ENCODE measurements around the gene DGKD. TPM values are rescaled to one million over a fixed set of nuclear protein-coding genes. Genes with fewer than 3 reads are reported as not detected.
A peak's percentile ranks its signal among the peaks of the same experiment; 100 is the strongest.

DGKD gene
- total RNA-seq, 1 experiment from 2014 or later, result 105 TPM

DNA sequence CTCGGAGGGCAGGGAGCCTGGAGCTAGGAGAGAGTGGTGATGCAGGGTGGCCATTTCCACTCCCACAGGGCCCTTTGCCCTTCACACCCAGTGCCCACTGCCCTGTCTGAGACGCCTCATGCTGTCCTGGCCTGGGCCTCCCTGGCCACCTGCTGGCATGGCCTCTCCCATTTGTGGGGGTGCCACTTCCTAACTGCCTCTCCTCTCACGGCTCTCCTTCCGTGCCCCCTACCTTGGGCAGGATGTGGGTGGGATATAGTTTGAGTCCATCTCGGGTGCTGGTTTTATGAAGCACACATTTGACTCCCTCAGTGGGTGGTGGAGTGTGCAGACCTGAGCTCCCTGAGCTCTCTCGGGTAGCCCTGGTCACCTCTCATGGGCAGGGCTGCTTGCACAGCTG lies 46.0 kb downstream of the DGKD start:
- no peak overlapping the region for H3K4me3 ChIP-seq (ENCODE audit: low read depth, low read length)
- no peak overlapping the region for H3K4me3 Mint-ChIP-seq (ENCODE audit: unreplicated experiment)
- no peak for DNase-seq
- intact Hi-C loops (cut with micrococcal nuclease; ENCODE audit: unreplicated experiment), result no loop called here
- ChIA-PET POLR2A (no interaction called here), CTCF (no interaction called here)
- H3K4me1 Mint-ChIP-seq (ENCODE audit: low read depth, unreplicated experiment), result peaks cover 16% of the 10 kb centered on the region
- H3K9me3 ChIP-seq, result no peaks in the 10 kb centered on the region
- peaks cover 66% of the 10 kb centered on the region for H3K36me3 Mint-ChIP-seq (ENCODE audit: insufficient read depth, unreplicated experiment)
- H3K27ac Mint-ChIP-seq (ENCODE audit: unreplicated experiment), result no peak overlapping the region
- no TSS peak for BruUV-seq (replicated peaks)
- no peaks in the 10 kb centered on the region for H3K36me3 ChIP-seq (ENCODE audit: control insufficient read depth, insufficient read depth, low read length)
- no peaks in the 10 kb centered on the region for H3K4me1 ChIP-seq
- no peaks in the 10 kb centered on the region for H3K27me3 Mint-ChIP-seq (ENCODE audit: insufficient read depth, unreplicated experiment)
- TF ChIP-seq, protein P1, sequence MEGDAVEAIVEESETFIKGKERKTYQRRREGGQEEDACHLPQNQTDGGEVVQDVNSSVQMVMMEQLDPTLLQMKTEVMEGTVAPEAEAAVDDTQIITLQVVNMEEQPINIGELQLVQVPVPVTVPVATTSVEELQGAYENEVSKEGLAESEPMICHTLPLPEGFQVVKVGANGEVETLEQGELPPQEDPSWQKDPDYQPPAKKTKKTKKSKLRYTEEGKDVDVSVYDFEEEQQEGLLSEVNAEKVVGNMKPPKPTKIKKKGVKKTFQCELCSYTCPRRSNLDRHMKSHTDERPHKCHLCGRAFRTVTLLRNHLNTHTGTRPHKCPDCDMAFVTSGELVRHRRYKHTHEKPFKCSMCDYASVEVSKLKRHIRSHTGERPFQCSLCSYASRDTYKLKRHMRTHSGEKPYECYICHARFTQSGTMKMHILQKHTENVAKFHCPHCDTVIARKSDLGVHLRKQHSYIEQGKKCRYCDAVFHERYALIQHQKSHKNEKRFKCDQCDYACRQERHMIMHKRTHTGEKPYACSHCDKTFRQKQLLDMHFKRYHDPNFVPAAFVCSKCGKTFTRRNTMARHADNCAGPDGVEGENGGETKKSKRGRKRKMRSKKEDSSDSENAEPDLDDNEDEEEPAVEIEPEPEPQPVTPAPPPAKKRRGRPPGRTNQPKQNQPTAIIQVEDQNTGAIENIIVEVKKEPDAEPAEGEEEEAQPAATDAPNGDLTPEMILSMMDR (IDR thresholded peaks at IDR 0.05; ENCODE audit: insufficient read depth in 1 of 2, low read depth in 1 of 2, low read length in 1 of 2, severe bottlenecking in 1 of 2, unreplicated experiment in 1 of 2), result no peak
- no peaks in the 10 kb centered on the region for H3K9me3 Mint-ChIP-seq (ENCODE audit: unreplicated experiment)
- H3K27me3 ChIP-seq (replicated peaks; ENCODE audit: control insufficient read depth, insufficient read depth, low read length), result no peaks in the 10 kb centered on the region

DNA sequence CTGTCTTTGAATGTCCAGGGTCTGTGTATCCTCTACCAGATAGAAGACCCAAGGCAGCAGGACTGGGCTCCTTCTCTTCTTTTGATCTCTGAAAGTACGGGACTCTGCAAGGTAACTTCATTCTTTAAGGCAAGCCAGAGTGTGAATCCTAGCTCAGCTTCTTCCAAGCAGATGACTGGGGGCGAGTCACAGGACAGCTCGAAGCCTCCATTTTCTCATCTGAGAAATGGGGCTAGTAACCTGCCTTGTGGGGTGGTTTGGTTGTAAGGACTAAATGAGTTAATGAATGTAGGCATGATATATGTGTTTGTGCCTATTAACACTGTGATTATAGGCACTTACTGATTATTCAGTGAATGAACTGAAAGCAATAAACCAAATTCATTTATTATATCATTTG lies 46.7 kb downstream of the DGKD start:
- DNase-seq, result no peak
- Histone ChIP-seq H3K4me3 (ENCODE audit: low read depth, low read length) (no peak overlapping the region), H3K9me3 (no peaks in the 10 kb centered on the region), H3K4me1 (no peaks in the 10 kb centered on the region), H3K27me3 (replicated peaks; ENCODE audit: control insufficient read depth, insufficient read depth, low read length) (no peaks in the 10 kb centered on the region), H3K36me3 (ENCODE audit: control insufficient read depth, insufficient read depth, low read length) (no peaks in the 10 kb centered on the region)
- ChIA-PET POLR2A (no interaction called here), CTCF (no interaction called here)
- TF ChIP-seq, protein P1 (IDR thresholded peaks at IDR 0.05; ENCODE audit: insufficient read depth in 1 of 2, low read depth in 1 of 2, low read length in 1 of 2, severe bottlenecking in 1 of 2, unreplicated experiment in 1 of 2), result no peak
- Mint-ChIP-seq H3K27me3 (ENCODE audit: insufficient read depth, unreplicated experiment) (no peaks in the 10 kb centered on the region), H3K4me1 (ENCODE audit: low read depth, unreplicated experiment) (peaks cover 16% of the 10 kb centered on the region), H3K9me3 (ENCODE audit: unreplicated experiment) (no peaks in the 10 kb centered on the region), H3K4me3 (ENCODE audit: unreplicated experiment) (no peak overlapping the region), H3K36me3 (ENCODE audit: insufficient read depth, unreplicated experiment) (peaks cover 68% of the 10 kb centered on the region), H3K27ac (ENCODE audit: unreplicated experiment) (no peak overlapping the region)
- no TSS peak for BruUV-seq (replicated peaks)
- intact Hi-C loops (cut with micrococcal nuclease; ENCODE audit: unreplicated experiment), result no loop called here

DNA sequence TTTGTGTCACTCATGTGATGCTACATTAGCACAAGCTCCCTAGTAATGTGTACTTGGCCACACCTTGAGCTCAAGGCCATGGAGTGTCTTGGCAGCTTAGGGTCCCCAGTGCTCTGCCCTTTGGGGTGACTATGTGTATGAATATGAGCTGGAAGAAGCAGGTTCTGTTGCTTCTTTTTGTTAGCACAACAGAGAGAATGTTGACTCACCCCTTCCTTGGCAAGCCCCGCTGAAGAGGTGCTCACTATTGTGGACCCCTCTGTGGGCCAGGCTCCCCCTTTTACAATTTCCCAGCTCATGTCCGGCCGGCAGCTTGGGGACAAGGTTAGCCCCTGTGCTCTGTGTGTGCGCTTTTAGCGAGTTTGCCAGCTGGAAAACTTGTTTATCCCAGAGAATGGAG lies 48.1 kb downstream of the DGKD start:
- intact Hi-C loops (cut with micrococcal nuclease; ENCODE audit: unreplicated experiment), result no loop called here

More for the DNA sequence above, 48.1 kb downstream of the DGKD start:
- H3K27me3 Mint-ChIP-seq (ENCODE audit: insufficient read depth, unreplicated experiment), result no peaks in the 10 kb centered on the region
- peaks cover 70% of the 10 kb centered on the region for H3K36me3 Mint-ChIP-seq (ENCODE audit: insufficient read depth, unreplicated experiment)
- Histone ChIP-seq H3K9me3 (no peaks in the 10 kb centered on the region), H3K4me3 (ENCODE audit: low read depth, low read length) (no peak overlapping the region), H3K4me1 (no peaks in the 10 kb centered on the region), H3K36me3 (ENCODE audit: control insufficient read depth, insufficient read depth, low read length) (no peaks in the 10 kb centered on the region), H3K27me3 (replicated peaks; ENCODE audit: control insufficient read depth, insufficient read depth, low read length) (no peaks in the 10 kb centered on the region)
- CTCF ChIA-PET, result no interaction called here
- peak overlapping the region; percentile 37 for H3K27ac Mint-ChIP-seq (ENCODE audit: unreplicated experiment)
- POLR2A ChIA-PET, result no interaction called here
- no peak for DNase-seq
- no peak overlapping the region for H3K4me3 Mint-ChIP-seq (ENCODE audit: unreplicated experiment)
- H3K9me3 Mint-ChIP-seq (ENCODE audit: unreplicated experiment), result no peaks in the 10 kb centered on the region
- BruUV-seq (replicated peaks), result no TSS peak
- peaks cover 16% of the 10 kb centered on the region for H3K4me1 Mint-ChIP-seq (ENCODE audit: low read depth, unreplicated experiment)
- TF ChIP-seq, protein P1 (IDR thresholded peaks at IDR 0.05; ENCODE audit: insufficient read depth in 1 of 2, low read depth in 1 of 2, low read length in 1 of 2, severe bottlenecking in 1 of 2, unreplicated experiment in 1 of 2), result no peak

Measured in Caco-2 (cell line).